Activated CD8-positive, alpha-beta T cell treated with anti-CD3 and anti-CD28 coated beads, Interleukin-2, amount 10 ng/mL, durations not matched to agents 7 days and 5 days (primary cell): ENCODE measurements around the gene TM4SF1. TPM values are rescaled to one million over a fixed set of nuclear protein-coding genes. Genes with fewer than 3 reads are reported as not detected.

Experiments
- ATAC-seq: fragments of 150-1000 bp; cut with Tn5 transposase; one replicate; pipeline ENCODE4 v1.10.0; 2021; ENCODE audit warnings: moderate library complexity
- CTCF ChIA-PET: fragments of 350-600 bp; sonication (Branson Sonifier 250); formaldehyde crosslinking; loops from one replicate; lab custom pipeline; 2021; ENCODE audit warnings: antibody characterized with exemption; lab: Charles Lee
- POLR2A ChIA-PET: fragments of 350-600 bp; sonication (Branson Sonifier 250); formaldehyde crosslinking; loops from one replicate; lab custom pipeline; 2021; ENCODE audit warnings: antibody characterized with exemption; lab: Charles Lee
- DNase-seq: peaks from one replicate; pipeline ENCODE4 v3.0.0-alpha.2; 2020
- H3K27ac Mint-ChIP-seq: one replicate; pipeline ENCODE4 v1.8.0; 2021; ENCODE audit warnings: mild to moderate bottlenecking, mixed read lengths
- H3K27me3 Mint-ChIP-seq: one replicate; pipeline ENCODE4 v1.8.0; 2021; ENCODE audit warnings: low read depth, mixed read lengths
- H3K36me3 Mint-ChIP-seq: one replicate; pipeline ENCODE4 v1.8.0; 2021; ENCODE audit warnings: low read depth, mixed read lengths
- H3K4me1 Mint-ChIP-seq: one replicate; pipeline ENCODE4 v1.8.0; 2021; ENCODE audit warnings: low read depth, mixed read lengths
- H3K4me3 Mint-ChIP-seq: one replicate; pipeline ENCODE4 v1.8.0; 2021; ENCODE audit warnings: mild to moderate bottlenecking, mixed read lengths
- H3K9me3 Mint-ChIP-seq: one replicate; pipeline ENCODE4 v1.8.0; 2022; ENCODE audit warnings: mixed read lengths; ENCODE audit not compliant: insufficient read depth
- total RNA-seq, 2 experiments: library from RNA; stranded (reverse); gene quantifications; one replicate each; pipeline ENCODE4 v1.2.3, GENCODE V29; 2021

The TM4SF1 gene
- total RNA-seq, 2 experiments from 2014 or later: not detected

GRCh38 chr3:149330609-149331331 is 46.7 kb downstream of the TM4SF1 start:
- H3K4me1 Mint-ChIP-seq: no peaks in the 10 kb centered on the region
- H3K27ac Mint-ChIP-seq: no peak overlapping the region
- H3K4me3 Mint-ChIP-seq: no peak overlapping the region
- no peak for DNase-seq
- H3K9me3 Mint-ChIP-seq: no peaks in the 10 kb centered on the region
- H3K36me3 Mint-ChIP-seq: no peaks in the 10 kb centered on the region
- CTCF ChIA-PET: no interaction called here
- POLR2A ChIA-PET: no interaction called here
- ATAC-seq: no peak
- peaks cover 6% of the 10 kb centered on the region for H3K27me3 Mint-ChIP-seq

GRCh38 chr3:149327156-149327555 is 50.3 kb downstream of the TM4SF1 start:
- ChIA-PET CTCF (interaction anchor here (0.7 kb wide), 1 partner anchor 284 kb away, joined by 4 read pairs; no protein-coding TSS in a partner anchor), POLR2A (no interaction called here)
- no peaks in the 10 kb centered on the region for H3K4me1 Mint-ChIP-seq
- H3K27ac Mint-ChIP-seq: no peak overlapping the region
- no peak overlapping the region for H3K4me3 Mint-ChIP-seq
- no peaks in the 10 kb centered on the region for H3K9me3 Mint-ChIP-seq
- no peaks in the 10 kb centered on the region for H3K36me3 Mint-ChIP-seq
- DNase-seq (no peak), ATAC-seq (no peak)
- peaks cover 11% of the 10 kb centered on the region for H3K27me3 Mint-ChIP-seq

GRCh38 chr3:149325581-149325980 is 51.9 kb downstream of the TM4SF1 start:
- Mint-ChIP-seq H3K27ac (no peak overlapping the region), H3K27me3 (peaks cover 14% of the 10 kb centered on the region), H3K9me3 (no peaks in the 10 kb centered on the region), H3K36me3 (no peaks in the 10 kb centered on the region), H3K4me1 (no peaks in the 10 kb centered on the region), H3K4me3 (no peak overlapping the region)
- ATAC-seq (no peak), DNase-seq (no peak)
- CTCF ChIA-PET: no interaction called here
- POLR2A ChIA-PET: no interaction called here

- Mint-ChIP-seq H3K27me3 (peaks cover 16% of the 10 kb centered on the region), H3K9me3 (no peaks in the 10 kb centered on the region), H3K4me3 (no peak overlapping the region), H3K27ac (no peak overlapping the region), H3K4me1 (no peaks in the 10 kb centered on the region), H3K36me3 (no peaks in the 10 kb centered on the region)
- DNase-seq: no peak
- ChIA-PET POLR2A (no interaction called here), CTCF (interaction anchor here (1.2 kb wide), 1 partner anchor 32 kb away, joined by 3 read pairs; no protein-coding TSS in a partner anchor)
- ATAC-seq: no peak
Observed at GRCh38 chr3:149324332-149324731, 53.1 kb downstream of the TM4SF1 start.

- Mint-ChIP-seq H3K9me3 (no peaks in the 10 kb centered on the region), H3K27ac (no peak overlapping the region), H3K27me3 (peaks cover 13% of the 10 kb centered on the region), H3K4me1 (no peaks in the 10 kb centered on the region), H3K36me3 (no peaks in the 10 kb centered on the region), H3K4me3 (no peak overlapping the region)
- CTCF ChIA-PET: no interaction called here
- ATAC-seq (no peak), DNase-seq (no peak)
- POLR2A ChIA-PET: no interaction called here
Observed at GRCh38 chr3:149321640-149322039, 55.8 kb downstream of the TM4SF1 start.

- DNase-seq (no peak), ATAC-seq (no peak)
- Mint-ChIP-seq H3K4me3 (no peak overlapping the region), H3K4me1 (no peaks in the 10 kb centered on the region), H3K27me3 (peaks cover 13% of the 10 kb centered on the region), H3K9me3 (no peaks in the 10 kb centered on the region), H3K36me3 (no peaks in the 10 kb centered on the region), H3K27ac (no peak overlapping the region)
- POLR2A ChIA-PET: no interaction called here
- CTCF ChIA-PET: no interaction called here
Observed at GRCh38 chr3:149321136-149321535, 56.3 kb downstream of the TM4SF1 start.

- Mint-ChIP-seq H3K9me3 (no peaks in the 10 kb centered on the region), H3K36me3 (no peaks in the 10 kb centered on the region), H3K4me3 (no peak overlapping the region), H3K4me1 (no peaks in the 10 kb centered on the region), H3K27ac (no peak overlapping the region), H3K27me3 (peaks cover 15% of the 10 kb centered on the region)
- POLR2A ChIA-PET: no interaction called here
- ATAC-seq (no peak), DNase-seq (no peak)
- CTCF ChIA-PET: no interaction called here
Observed at GRCh38 chr3:149319750-149320149, 57.7 kb downstream of the TM4SF1 start.

Other genes with a start within 250 kb of the TM4SF1 start
- gene HPS3, start 248.0 kb downstream of the TM4SF1 start, total RNA-seq: 10 to 100 TPM; 26.8 to 29.0 TPM
- gene CP, start 155.8 kb downstream of the TM4SF1 start, total RNA-seq: not detected
- not detected for gene TM4SF18, start 44.0 kb downstream of the TM4SF1 start, total RNA-seq
- gene TM4SF4, start 97.0 kb upstream of the TM4SF1 start, total RNA-seq: not detected